Measurements from ENCODE around the gene PHIP.

DNA sequence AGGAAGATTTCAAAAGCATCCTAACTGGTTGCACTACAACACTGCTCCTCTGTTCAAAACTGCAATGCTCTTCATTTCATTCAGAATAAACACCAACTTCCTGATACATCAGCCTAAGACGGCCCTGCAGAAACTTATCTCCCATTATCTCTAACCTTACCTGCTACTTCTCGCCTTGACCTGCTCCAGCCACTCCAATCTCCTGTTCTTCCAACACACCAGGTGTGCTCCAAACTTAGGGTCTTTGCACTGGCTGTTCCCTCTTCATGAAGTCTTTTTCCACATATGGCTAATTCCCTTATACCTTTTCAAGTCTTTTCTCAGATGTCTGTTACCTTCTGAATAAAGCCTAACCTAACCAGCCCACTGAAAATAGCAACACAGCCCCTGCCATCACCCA is 32.1 kb downstream of the PHIP start:
- TF ChIP-seq, protein P1, sequence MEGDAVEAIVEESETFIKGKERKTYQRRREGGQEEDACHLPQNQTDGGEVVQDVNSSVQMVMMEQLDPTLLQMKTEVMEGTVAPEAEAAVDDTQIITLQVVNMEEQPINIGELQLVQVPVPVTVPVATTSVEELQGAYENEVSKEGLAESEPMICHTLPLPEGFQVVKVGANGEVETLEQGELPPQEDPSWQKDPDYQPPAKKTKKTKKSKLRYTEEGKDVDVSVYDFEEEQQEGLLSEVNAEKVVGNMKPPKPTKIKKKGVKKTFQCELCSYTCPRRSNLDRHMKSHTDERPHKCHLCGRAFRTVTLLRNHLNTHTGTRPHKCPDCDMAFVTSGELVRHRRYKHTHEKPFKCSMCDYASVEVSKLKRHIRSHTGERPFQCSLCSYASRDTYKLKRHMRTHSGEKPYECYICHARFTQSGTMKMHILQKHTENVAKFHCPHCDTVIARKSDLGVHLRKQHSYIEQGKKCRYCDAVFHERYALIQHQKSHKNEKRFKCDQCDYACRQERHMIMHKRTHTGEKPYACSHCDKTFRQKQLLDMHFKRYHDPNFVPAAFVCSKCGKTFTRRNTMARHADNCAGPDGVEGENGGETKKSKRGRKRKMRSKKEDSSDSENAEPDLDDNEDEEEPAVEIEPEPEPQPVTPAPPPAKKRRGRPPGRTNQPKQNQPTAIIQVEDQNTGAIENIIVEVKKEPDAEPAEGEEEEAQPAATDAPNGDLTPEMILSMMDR (IDR thresholded peaks at IDR 0.05; ENCODE audit: control extremely low read depth in 1 of 3, insufficient read depth in 1 of 3, low read depth in 1 of 3, low read length in 3 of 3): no peak
- no peak for TF ChIP-seq BCL11A (IDR thresholded peaks at IDR 0.05; ENCODE audit: low read depth in 2 of 2, low read length in 2 of 2)
- no peak for TF ChIP-seq TCF12 (IDR thresholded peaks at IDR 0.05; ENCODE audit: low read depth, low read length)
- 0 out of 2 replicates have a peak, but pooled peaks have one; percentile 33 for TF ChIP-seq SP1 (IDR thresholded peaks at IDR 0.05; ENCODE audit: low read depth, low read length)
- no peak for TF ChIP-seq HDAC2 (IDR thresholded peaks at IDR 0.05; ENCODE audit: borderline replicate concordance in 1 of 2, low read depth in 2 of 2, low read length in 2 of 2)
- no peak for TF ChIP-seq BRCA1 (IDR thresholded peaks at IDR 0.05; ENCODE audit: low read depth, low read length)
- no peak for TF ChIP-seq POLR2A (IDR thresholded peaks at IDR 0.05; ENCODE audit: control extremely low read depth in 1 of 2, low read depth in 2 of 2, low read length in 2 of 2)
- no peak for TF ChIP-seq EP300 (IDR thresholded peaks at IDR 0.05; ENCODE audit: borderline replicate concordance in 1 of 2, low read depth in 2 of 2, low read length in 2 of 2)
- TF ChIP-seq RFX5 (IDR thresholded peaks at IDR 0.05; ENCODE audit: borderline replicate concordance, low read depth, low read length): no peak
- no peak for TF ChIP-seq POLR2AphosphoS5 (IDR thresholded peaks at IDR 0.05; ENCODE audit: low read depth, low read length)
- TF ChIP-seq, protein P2, sequence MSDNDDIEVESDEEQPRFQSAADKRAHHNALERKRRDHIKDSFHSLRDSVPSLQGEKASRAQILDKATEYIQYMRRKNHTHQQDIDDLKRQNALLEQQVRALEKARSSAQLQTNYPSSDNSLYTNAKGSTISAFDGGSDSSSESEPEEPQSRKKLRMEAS (IDR thresholded peaks at IDR 0.05): no peak
- no peak for TF ChIP-seq CREB1 (IDR thresholded peaks at IDR 0.05)
- no peak for TF ChIP-seq YY1 (IDR thresholded peaks at IDR 0.05; ENCODE audit: low read depth, low read length)

Data from H1 (cell line).